K562 treated with DMSO at 1 percent for 12 hours (cell line): Measurements from ENCODE around the gene RAB39B. TPM values are rescaled to one million over a fixed set of nuclear protein-coding genes. Genes with fewer than 3 reads are reported as not detected.

Source experiments
- total RNA-seq: library from RNA; unstranded; fragments of 300-600 nt; gene quantifications from 2 replicates; pipeline ENCODE4 v1.2.3, GENCODE V29; 2022; ENCODE audit not compliant: insufficient read depth

RAB39B gene, protein sequence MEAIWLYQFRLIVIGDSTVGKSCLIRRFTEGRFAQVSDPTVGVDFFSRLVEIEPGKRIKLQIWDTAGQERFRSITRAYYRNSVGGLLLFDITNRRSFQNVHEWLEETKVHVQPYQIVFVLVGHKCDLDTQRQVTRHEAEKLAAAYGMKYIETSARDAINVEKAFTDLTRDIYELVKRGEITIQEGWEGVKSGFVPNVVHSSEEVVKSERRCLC
- total RNA-seq: not detected in 2 replicates

DNA sequence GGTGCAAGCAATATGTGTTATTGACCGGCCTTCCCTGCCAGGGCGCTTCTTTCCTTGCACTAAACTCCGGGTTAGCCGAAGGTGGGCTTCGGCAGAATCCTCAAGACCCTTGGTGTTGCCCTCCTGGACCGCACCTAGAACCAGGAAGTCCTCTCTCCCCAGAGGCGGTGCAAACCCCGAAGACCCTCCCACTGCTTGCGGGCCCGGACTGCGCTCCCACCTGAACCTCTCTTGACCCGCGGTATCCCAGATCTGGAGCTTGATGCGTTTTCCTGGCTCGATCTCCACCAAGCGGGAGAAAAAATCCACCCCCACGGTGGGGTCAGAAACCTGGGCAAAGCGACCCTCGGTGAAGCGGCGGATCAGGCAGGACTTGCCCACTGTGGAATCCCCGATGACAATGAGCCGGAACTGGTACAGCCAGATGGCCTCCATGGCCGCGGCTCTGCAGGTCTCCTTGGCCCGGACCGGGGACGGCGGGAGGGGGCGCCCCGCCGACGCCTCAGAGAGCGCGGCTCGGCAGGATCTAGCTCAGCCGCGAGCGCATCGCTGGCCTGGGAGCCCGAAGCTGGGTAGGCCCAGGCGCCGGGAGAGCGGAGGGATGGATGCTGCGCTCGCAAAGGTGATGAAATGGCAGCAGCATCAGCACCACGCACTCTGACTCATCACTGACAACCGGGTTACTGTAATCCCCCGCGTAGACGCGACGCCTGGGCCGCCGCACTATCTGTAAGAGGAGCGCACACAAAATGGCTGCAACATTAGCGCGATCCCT is at the start of gene RAB39B:
TSS of gene RAB39B (minus strand) at position 638 of the 775 bp plus-strand sequence. CDS start at position 435, 203 bp downstream.

DNA sequence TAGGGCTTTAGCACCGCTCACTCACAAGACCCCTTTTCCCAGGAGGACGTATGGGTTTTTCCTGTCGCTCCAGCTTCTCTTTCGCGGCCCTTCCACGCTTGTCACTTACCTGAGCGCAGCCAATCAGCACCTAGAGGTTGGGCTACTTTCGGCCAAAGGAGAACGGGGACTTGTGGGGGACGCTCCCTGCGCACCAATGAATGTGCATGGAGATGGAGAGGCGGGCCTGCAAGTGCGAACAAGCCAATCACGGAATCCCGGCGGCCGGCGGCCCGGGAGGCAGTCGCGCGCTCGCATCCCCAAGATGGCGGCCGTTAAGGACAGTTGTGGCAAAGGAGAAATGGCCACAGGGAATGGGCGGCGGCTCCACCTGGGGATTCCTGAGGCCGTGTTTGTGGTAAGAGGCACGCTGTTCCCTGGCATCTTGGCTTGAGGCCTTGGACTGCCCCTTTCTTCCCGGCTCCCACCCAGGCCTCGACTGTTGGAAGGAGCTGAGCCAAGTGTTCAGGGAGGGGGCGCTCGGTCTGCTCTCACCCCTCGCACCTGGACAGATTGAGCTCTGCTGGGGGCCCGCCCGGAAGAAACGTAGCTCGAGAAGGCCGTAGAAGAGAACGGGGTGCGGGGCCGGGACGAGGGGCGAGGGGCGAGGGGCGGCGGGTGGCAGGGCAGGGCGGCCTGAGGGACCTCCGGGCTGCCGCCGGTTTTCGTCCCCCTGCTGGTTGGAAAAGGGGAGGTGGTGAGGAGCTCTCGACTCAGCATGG is 47.9 kb downstream of the RAB39B start, which contains the start of gene VBP1:
TSS of gene VBP1 (plus strand) at position 282 of the 761 bp plus-strand sequence. CDS start at position 305, 23 bp downstream.

Other genes starting within 250 kb of the RAB39B start
- 0.76 and 2.8 TPM in 2 replicates for gene F8, start 241.8 kb downstream of the RAB39B start, total RNA-seq
- 107 and 109 TPM in 2 replicates for gene FUNDC2, start 237.6 kb downstream of the RAB39B start, total RNA-seq
- 24.0 and 25.9 TPM in 2 replicates for gene CMC4, start 193.4 kb downstream of the RAB39B start, total RNA-seq
- 8.6 and 39.4 TPM in 2 replicates for gene MTCP1, start 193.4 kb downstream of the RAB39B start, total RNA-seq
- 4.5 and 13.3 TPM in 2 replicates for gene BRCC3, start 193.0 kb downstream of the RAB39B start, total RNA-seq
- gene VBP1, start 48.0 kb downstream of the RAB39B start, total RNA-seq: 66.0 and 91.3 TPM in 2 replicates
- 25.9 and 55.6 TPM in 2 replicates for gene CLIC2, start 70.1 kb upstream of the RAB39B start, total RNA-seq
- gene F8A2, start 117.6 kb upstream of the RAB39B start, total RNA-seq: not detected in 2 replicates
- not detected in 2 replicates for gene F8A3, start 194.1 kb upstream of the RAB39B start, total RNA-seq